ENCODE measurements around the gene ELFN1.

- TF ChIP-seq CTCF (IDR thresholded peaks at IDR 0.05) (no peak), ZFX (IDR thresholded peaks at IDR 0.05; ENCODE audit: borderline replicate concordance) (no peak)
Observed at GRCh38 chr7:1654738-1655475, 15.2 kb upstream of the ELFN1 start.

All from 22Rv1 (cell line).